Trophoblast cell (in vitro differentiated cells and primary cell): ENCODE measurements around the gene RELL2. TPM values are rescaled to one million over a fixed set of nuclear protein-coding genes. Genes with fewer than 3 reads are reported as not detected.

Experiments
- DNase-seq, 2 donors: peaks; one replicate each; pipeline ENCODE4 v3.0.0-alpha.2; 2016
- H2AFZ ChIP-seq: 2 replicates; pipeline ENCODE4 v1.6.1; 2013; ENCODE audit warnings: low read length, moderate library complexity, mild to moderate bottlenecking; ENCODE audit not compliant: insufficient read depth, poor library complexity
- H2AK5ac ChIP-seq: 2 replicates; pipeline ENCODE4 v1.6.1; 2013; ENCODE audit warnings: mild to moderate bottlenecking, low read length
- H2BK120ac ChIP-seq: 2 replicates; pipeline ENCODE4 v1.6.1; 2013; ENCODE audit warnings: low read length, mild to moderate bottlenecking, moderate library complexity; ENCODE audit not compliant: insufficient read depth, poor library complexity
- H2BK12ac ChIP-seq: 2 replicates; pipeline ENCODE4 v1.6.1; 2013; ENCODE audit warnings: mild to moderate bottlenecking, low read length, moderate library complexity
- H2BK5ac ChIP-seq: 2 replicates; pipeline ENCODE4 v1.6.1; 2013; ENCODE audit warnings: low read length, low read depth, moderate library complexity, mild to moderate bottlenecking; ENCODE audit not compliant: poor library complexity
- H3K14ac ChIP-seq: 2 replicates; pipeline ENCODE4 v1.6.1; 2013; ENCODE audit warnings: mild to moderate bottlenecking, low read length
- H3K18ac ChIP-seq: 2 replicates; pipeline ENCODE4 v1.6.1; 2013; ENCODE audit warnings: mild to moderate bottlenecking, low read length
- H3K23ac ChIP-seq: 2 replicates; pipeline ENCODE4 v1.6.1; 2013; ENCODE audit warnings: low read length
- H3K27ac ChIP-seq: 2 replicates; pipeline ENCODE4 v1.5.1; 2013; ENCODE audit warnings: low read depth, mild to moderate bottlenecking, inconsistent platforms, low read length, moderate library complexity
- H3K27me3 ChIP-seq: 2 replicates; pipeline ENCODE4 v1.6.1; 2013; ENCODE audit warnings: inconsistent platforms, mild to moderate bottlenecking, low read length, moderate library complexity; ENCODE audit not compliant: insufficient read depth
- H3K36me3 ChIP-seq, 2 experiments: 1 replicate in 1 of 2; 2 replicates in 1 of 2; pipeline ENCODE4 v1.6.1; 2013; ENCODE audit warnings: low read length in 2 of 2, mild to moderate bottlenecking in 2 of 2, moderate library complexity in 1 of 2; ENCODE audit not compliant: insufficient read depth in 2 of 2, control insufficient read depth in 1 of 2
- H3K4ac ChIP-seq: 2 replicates; pipeline ENCODE4 v1.6.1; 2013; ENCODE audit warnings: low read depth, mild to moderate bottlenecking, low read length, moderate library complexity
- H3K4me1 ChIP-seq, 2 experiments: 1 replicate in 1 of 2; 2 replicates in 1 of 2; pipeline ENCODE4 v1.6.1; 2013; ENCODE audit warnings: low read length in 2 of 2, mild to moderate bottlenecking in 2 of 2, moderate library complexity in 1 of 2; ENCODE audit not compliant: insufficient read depth in 2 of 2, control insufficient read depth in 1 of 2
- H3K4me2 ChIP-seq: 2 replicates; pipeline ENCODE4 v1.6.1; 2013; ENCODE audit warnings: inconsistent platforms, mild to moderate bottlenecking, low read length, moderate library complexity
- H3K4me3 ChIP-seq: 2 replicates; pipeline ENCODE4 v1.5.1; 2013; ENCODE audit warnings: mild to moderate bottlenecking, low read depth, low read length, inconsistent platforms
- H3K79me1 ChIP-seq: one replicate; pipeline ENCODE4 v1.6.1; 2013; ENCODE audit warnings: low read length
- H3K79me2 ChIP-seq: 2 replicates; pipeline ENCODE4 v1.6.1; 2013; ENCODE audit warnings: low read length, mild to moderate bottlenecking; ENCODE audit not compliant: control insufficient read depth, insufficient read depth, poor library complexity
- H3K9ac ChIP-seq: 2 replicates; pipeline ENCODE4 v1.6.1; 2013; ENCODE audit warnings: mild to moderate bottlenecking, low read length
- H3K9me3 ChIP-seq: 2 replicates; pipeline ENCODE4 v1.6.1; 2013; ENCODE audit warnings: low read depth, mild to moderate bottlenecking, control low read depth, inconsistent platforms, low read length; ENCODE audit not compliant: insufficient read depth
- H4K12ac ChIP-seq: 2 replicates; pipeline ENCODE4 v1.6.1; 2013; ENCODE audit warnings: low read depth, mild to moderate bottlenecking, low read length, moderate library complexity
- H4K8ac ChIP-seq: 2 replicates; pipeline ENCODE4 v1.6.1; 2013; ENCODE audit warnings: low read depth, mild to moderate bottlenecking, low read length, moderate library complexity
- H4K91ac ChIP-seq: one replicate; pipeline ENCODE4 v1.6.1; 2013; ENCODE audit warnings: low read depth, mild to moderate bottlenecking, low read length, moderate library complexity
- WGBS: extraction: QIAGEN DNeasy Blood & Tissue Kit; methylation state at CpG from one replicate; pipeline ENCODE4 v1.1.7; 2013; ENCODE audit warnings: missing lambda C conversion rate; ENCODE audit not compliant: insufficient read length, insufficient coverage; ENCODE audit errors: extremely low coverage; 5-methylcytosine and 5-hydroxymethylcytosine counted together
- polyA plus RNA-seq: library from polyadenylated mRNA; stranded (reverse); fragments of 200-250 nt; gene quantifications from 2 replicates; pipeline ENCODE4 v1.2.3, GENCODE V29; 2013

Gene RELL2, protein sequence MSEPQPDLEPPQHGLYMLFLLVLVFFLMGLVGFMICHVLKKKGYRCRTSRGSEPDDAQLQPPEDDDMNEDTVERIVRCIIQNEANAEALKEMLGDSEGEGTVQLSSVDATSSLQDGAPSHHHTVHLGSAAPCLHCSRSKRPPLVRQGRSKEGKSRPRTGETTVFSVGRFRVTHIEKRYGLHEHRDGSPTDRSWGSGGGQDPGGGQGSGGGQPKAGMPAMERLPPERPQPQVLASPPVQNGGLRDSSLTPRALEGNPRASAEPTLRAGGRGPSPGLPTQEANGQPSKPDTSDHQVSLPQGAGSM
- 2.5 and 3.0 TPM in 2 replicates for polyA plus RNA-seq

DNA sequence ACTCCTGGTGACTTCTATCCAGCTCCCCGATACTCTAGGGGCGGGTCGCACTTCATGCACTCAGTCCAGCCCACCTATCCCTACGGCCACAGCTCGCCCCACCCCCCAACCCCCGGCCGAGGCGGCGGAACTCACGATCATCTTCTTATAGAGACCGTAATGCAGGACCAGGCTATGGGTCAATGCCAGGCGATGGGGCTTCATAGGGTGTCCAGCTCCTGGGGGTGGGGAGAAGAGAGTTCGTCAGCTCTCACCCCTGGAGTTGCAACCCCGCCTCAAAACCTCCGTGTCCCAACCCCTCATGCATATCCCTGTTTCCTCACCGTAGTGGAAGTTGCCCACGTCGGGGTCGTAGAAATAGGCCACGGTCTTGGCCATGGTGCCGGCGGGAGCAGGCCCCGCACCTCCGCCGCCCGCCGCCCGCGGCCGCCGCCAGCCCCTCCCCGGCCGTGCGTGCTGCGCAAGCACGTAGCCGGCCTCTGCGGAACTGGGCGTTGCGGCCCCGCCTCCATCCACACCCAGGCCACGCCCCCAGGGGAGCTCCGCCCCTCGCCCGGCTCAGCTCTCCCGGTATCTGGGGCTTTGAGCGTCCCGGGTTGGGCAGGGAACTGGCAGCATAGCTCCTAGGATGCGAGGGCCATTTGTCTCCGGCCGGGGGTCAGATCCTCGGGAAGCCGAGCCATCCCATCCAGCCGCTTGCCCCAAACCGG is at the start of gene RELL2, which contains the start of gene HDAC3:
Gene RELL2 (plus strand): TSS at position 585 of the 710 bp plus-strand sequence. CDS start 1,229 bp downstream, outside the sequence.
Gene HDAC3 (minus strand): TSS at position 437 of the 710 bp plus-strand sequence. CDS start 59 bp downstream, at position 378.
- peak within 1 kb of the TSS; percentile 88 for H3K14ac ChIP-seq
- no peak within 1 kb of the TSS for H2BK12ac ChIP-seq
- peak within 1 kb of the TSS; percentile 93 for H3K18ac ChIP-seq
- peaks cover 7% of the 10 kb centered on the region for H3K79me1 ChIP-seq
- peaks cover 2% of the 10 kb centered on the region for H3K9me3 ChIP-seq
- peak within 1 kb of the TSS; percentile 95 for H2AFZ ChIP-seq
- H4K91ac ChIP-seq: peak within 1 kb of the TSS; percentile 65
- no peak within 1 kb of the TSS for H2AK5ac ChIP-seq
- H4K12ac ChIP-seq: peak within 1 kb of the TSS; percentile 82
- peaks cover 6% of the 10 kb centered on the region for H3K79me2 ChIP-seq
- H3K4me2 ChIP-seq: peak within 1 kb of the TSS; percentile 95
- H3K36me3 ChIP-seq: peaks cover 7 to 15% of the 10 kb centered on the region in 2 experiments
- H2BK5ac ChIP-seq: peak within 1 kb of the TSS; percentile 39
- peak; percentile 94 to 97 for DNase-seq
- no peaks in the 10 kb centered on the region for H3K27me3 ChIP-seq
- peak within 1 kb of the TSS; percentile 77 for H4K8ac ChIP-seq
- H3K9ac ChIP-seq: peak within 1 kb of the TSS; percentile 99
- WGBS: no CpG with 5 or more reads among the region's 55 CpGs
- peak within 1 kb of the TSS; percentile 16 for H3K27ac ChIP-seq
- H3K4me3 ChIP-seq: peak within 1 kb of the TSS; percentile 93
- H3K23ac ChIP-seq: no peak within 1 kb of the TSS
- peak within 1 kb of the TSS; percentile 77 for H2BK120ac ChIP-seq
- peaks cover 6 to 15% of the 10 kb centered on the region in 2 experiments for H3K4me1 ChIP-seq
- peak within 1 kb of the TSS; percentile 84 for H3K4ac ChIP-seq

DNA sequence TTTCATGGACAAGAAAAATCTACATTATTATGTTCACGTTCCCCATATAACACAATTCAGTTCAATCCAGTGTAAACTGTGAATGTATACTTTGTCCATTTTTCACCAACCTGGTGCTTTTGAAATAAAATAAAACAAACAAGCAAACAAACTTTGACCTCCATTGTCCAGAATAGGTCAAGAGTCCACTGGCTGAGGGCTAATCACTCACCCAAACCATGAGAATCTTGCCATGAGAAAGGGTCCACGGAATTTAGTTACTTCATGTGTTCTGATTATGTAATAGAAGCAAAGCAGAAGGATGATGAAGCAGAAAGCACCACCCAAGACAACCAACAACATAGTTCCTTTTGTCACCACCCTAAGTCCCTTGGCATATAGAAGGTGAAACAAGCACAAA is 46.7 kb upstream of the RELL2 start:
- DNase-seq: no peak
- H3K14ac ChIP-seq: no peak overlapping the region
- H3K9me3 ChIP-seq: no peaks in the 10 kb centered on the region
- H3K4me1 ChIP-seq: no peaks in the 10 kb centered on the region
- no peak overlapping the region for H4K8ac ChIP-seq
- no peak overlapping the region for H3K27ac ChIP-seq
- no peak overlapping the region for H2AK5ac ChIP-seq
- no peaks in the 10 kb centered on the region for H3K79me1 ChIP-seq
- no peaks in the 10 kb centered on the region for H3K79me2 ChIP-seq
- H2BK12ac ChIP-seq: no peak overlapping the region
- no peak overlapping the region for H2AFZ ChIP-seq
- no peaks in the 10 kb centered on the region for H3K27me3 ChIP-seq
- no CpG with 5 or more reads among the region's 2 CpGs for WGBS
- no peak overlapping the region for H3K23ac ChIP-seq
- H2BK5ac ChIP-seq: no peak overlapping the region
- H4K91ac ChIP-seq: no peak overlapping the region
- H3K4ac ChIP-seq: no peak overlapping the region
- no peak overlapping the region for H4K12ac ChIP-seq
- peaks cover 5 to 13% of the 10 kb centered on the region in 2 experiments for H3K36me3 ChIP-seq
- H3K9ac ChIP-seq: no peak overlapping the region
- H2BK120ac ChIP-seq: no peak overlapping the region
- no peak overlapping the region for H3K18ac ChIP-seq
- no peak overlapping the region for H3K4me2 ChIP-seq
- no peak overlapping the region for H3K4me3 ChIP-seq

DNA sequence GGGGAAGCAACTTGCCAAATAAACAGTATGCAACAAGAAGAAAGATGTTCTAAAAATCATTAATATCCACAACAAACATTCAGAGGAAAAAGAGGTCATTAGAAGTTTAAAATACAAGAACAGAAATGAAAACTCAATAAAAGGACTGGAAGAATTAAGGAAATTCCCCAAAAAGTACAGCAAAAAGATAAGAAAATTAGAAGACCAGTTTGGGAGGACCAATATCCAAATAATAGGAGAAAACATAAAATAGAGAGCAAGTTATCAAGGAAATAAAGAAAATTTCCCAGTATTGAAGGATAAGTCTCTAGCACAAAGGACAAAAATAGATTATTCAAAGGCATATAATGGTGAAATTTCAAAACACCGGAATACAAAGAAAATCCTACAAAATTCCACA is 39.9 kb upstream of the RELL2 start:
- peaks cover 2 to 4% of the 10 kb centered on the region in 2 experiments for H3K36me3 ChIP-seq
- H3K79me2 ChIP-seq: peaks cover 1% of the 10 kb centered on the region
- H3K4me3 ChIP-seq: no peak overlapping the region
- no peak overlapping the region for H3K18ac ChIP-seq
- no peak for DNase-seq
- no peak overlapping the region for H3K4ac ChIP-seq
- H3K9me3 ChIP-seq: no peaks in the 10 kb centered on the region
- H3K4me1 ChIP-seq: no peaks in the 10 kb centered on the region
- H2AFZ ChIP-seq: no peak overlapping the region
- no peak overlapping the region for H3K23ac ChIP-seq
- no peak overlapping the region for H4K91ac ChIP-seq
- no peak overlapping the region for H4K12ac ChIP-seq
- no peak overlapping the region for H3K27ac ChIP-seq
- no peak overlapping the region for H2BK12ac ChIP-seq
- H3K4me2 ChIP-seq: no peak overlapping the region
- no peak overlapping the region for H2BK120ac ChIP-seq
- H3K27me3 ChIP-seq: no peaks in the 10 kb centered on the region
- H2AK5ac ChIP-seq: no peak overlapping the region
- no peak overlapping the region for H3K14ac ChIP-seq
- no peak overlapping the region for H3K9ac ChIP-seq
- no peaks in the 10 kb centered on the region for H3K79me1 ChIP-seq
- no peak overlapping the region for H4K8ac ChIP-seq
- no CpG with 5 or more reads among the region's 1 CpG for WGBS
- H2BK5ac ChIP-seq: no peak overlapping the region

DNA sequence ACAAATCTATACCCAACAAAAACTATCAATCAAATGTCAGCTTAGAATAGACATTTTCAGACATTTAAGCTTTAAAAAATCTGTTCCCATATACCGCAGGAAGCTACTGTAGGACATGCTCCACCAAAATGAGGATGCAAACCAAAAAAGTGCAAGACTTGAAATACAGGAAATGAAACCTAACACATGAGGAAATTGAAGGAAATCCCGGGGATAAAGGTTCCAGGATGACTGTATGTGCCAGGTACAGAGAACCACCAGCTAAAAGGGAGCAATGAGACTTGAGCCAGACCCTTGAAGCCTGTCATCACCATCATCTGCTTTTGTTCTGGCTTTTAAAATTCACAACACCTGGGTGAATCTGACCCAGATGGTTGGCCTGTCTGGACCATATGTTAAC is 39.4 kb upstream of the RELL2 start:
- Histone ChIP-seq H3K36me3 (peaks cover 2 to 4% of the 10 kb centered on the region in 2 experiments), H2BK120ac (no peak overlapping the region), H3K9ac (no peak overlapping the region), H2BK5ac (no peak overlapping the region), H3K4ac (no peak overlapping the region), H3K9me3 (no peaks in the 10 kb centered on the region), H3K4me2 (no peak overlapping the region), H3K27ac (no peak overlapping the region), H3K27me3 (no peaks in the 10 kb centered on the region), H4K12ac (no peak overlapping the region), H4K8ac (no peak overlapping the region), H3K23ac (no peak overlapping the region), H4K91ac (no peak overlapping the region), H3K4me1 (no peaks in the 10 kb centered on the region), H3K79me1 (no peaks in the 10 kb centered on the region), H3K14ac (no peak overlapping the region), H2AFZ (no peak overlapping the region), H2BK12ac (no peak overlapping the region), H3K18ac (no peak overlapping the region), H3K79me2 (peaks cover 1% of the 10 kb centered on the region), H2AK5ac (no peak overlapping the region), H3K4me3 (no peak overlapping the region)
- no CpG with 5 or more reads among the region's 2 CpGs for WGBS
- no peak for DNase-seq
